GM19372 (cell line): ENCODE results near the gene ARRDC1.
"Not testable (repeated sequence)": the region's sequence is repeated elsewhere in the genome, so short reads cannot be mapped to it uniquely, and the experiment has no call there.

Experiments used
- ATAC-seq: cut with Tn5 transposase; IDR thresholded peaks from one replicate; pipeline ENCODE4 v1.9.1; 2021; ENCODE audit warnings: mild to moderate bottlenecking, low read depth, moderate library complexity; ENCODE audit not compliant: unreplicated experiment

ARRDC1 gene

GRCh38 chr9:137612741-137613142 is 7.3 kb downstream of the ARRDC1 start:
- no peak for ATAC-seq

GRCh38 chr9:137613259-137613658 is 7.8 kb downstream of the ARRDC1 start:
- ATAC-seq = no peak

GRCh38 chr9:137613738-137614523 is 8.4 kb downstream of the ARRDC1 start:
- no peak for ATAC-seq

DNA sequence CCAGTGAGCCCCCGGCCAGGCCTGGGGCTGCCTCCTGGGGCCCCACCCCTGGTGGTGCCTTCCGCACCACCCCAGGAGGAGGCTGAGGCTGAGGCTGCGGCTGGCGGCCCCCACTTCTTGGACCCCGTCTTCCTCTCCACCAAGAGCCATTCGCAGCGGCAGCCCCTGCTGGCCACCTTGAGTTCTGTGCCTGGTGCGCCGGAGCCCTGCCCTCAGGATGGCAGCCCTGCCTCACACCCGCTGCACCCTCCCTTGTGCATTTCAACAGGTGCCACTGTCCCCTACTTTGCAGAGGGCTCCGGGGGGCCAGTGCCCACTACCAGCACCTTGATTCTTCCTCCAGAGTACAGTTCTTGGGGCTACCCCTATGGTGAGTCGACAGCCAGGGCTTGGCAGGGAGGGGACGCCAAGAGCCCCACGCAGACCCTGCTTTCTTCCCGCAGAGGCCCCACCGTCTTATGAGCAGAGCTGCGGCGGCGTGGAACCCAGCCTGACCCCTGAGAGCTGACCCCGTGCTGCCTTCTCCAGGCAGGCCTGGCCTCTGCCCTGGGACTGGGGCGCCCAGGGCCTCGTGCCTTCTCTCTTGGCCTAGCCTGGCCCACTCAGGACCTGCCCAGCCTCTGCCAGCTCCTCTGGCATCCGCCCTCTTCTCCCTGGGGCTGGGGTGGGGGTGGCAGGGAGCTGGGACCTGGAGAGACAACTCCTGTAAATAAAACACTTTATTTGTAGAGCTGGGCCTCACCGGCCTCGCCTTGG is 9.3 kb downstream of the ARRDC1 start:
- no peak for ATAC-seq

DNA sequence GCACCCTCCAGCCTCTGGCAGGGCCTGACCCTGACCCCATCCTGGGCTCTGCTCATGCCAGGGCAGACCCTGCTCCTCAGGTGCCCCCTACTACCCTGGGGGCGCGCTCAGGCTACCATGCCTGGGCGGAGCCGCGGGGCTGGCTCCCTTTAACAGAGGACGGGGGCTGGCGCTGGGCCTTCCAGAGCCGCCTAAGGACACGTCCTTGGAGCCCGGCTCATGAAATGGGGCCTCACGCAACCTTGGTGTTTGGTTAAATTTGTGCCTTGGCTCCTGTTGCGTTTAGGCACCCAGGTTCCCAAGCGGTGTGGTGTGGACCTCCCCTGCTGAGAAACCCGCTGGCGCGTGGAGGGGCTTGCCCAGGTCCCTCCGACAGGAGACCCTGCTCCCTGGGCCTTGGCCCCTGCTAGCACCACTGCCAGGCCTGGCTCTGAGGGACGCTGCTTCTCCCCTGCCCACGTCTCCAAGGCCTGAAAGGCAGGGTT is 9.9 kb downstream of the ARRDC1 start:
- no peak for ATAC-seq

DNA sequence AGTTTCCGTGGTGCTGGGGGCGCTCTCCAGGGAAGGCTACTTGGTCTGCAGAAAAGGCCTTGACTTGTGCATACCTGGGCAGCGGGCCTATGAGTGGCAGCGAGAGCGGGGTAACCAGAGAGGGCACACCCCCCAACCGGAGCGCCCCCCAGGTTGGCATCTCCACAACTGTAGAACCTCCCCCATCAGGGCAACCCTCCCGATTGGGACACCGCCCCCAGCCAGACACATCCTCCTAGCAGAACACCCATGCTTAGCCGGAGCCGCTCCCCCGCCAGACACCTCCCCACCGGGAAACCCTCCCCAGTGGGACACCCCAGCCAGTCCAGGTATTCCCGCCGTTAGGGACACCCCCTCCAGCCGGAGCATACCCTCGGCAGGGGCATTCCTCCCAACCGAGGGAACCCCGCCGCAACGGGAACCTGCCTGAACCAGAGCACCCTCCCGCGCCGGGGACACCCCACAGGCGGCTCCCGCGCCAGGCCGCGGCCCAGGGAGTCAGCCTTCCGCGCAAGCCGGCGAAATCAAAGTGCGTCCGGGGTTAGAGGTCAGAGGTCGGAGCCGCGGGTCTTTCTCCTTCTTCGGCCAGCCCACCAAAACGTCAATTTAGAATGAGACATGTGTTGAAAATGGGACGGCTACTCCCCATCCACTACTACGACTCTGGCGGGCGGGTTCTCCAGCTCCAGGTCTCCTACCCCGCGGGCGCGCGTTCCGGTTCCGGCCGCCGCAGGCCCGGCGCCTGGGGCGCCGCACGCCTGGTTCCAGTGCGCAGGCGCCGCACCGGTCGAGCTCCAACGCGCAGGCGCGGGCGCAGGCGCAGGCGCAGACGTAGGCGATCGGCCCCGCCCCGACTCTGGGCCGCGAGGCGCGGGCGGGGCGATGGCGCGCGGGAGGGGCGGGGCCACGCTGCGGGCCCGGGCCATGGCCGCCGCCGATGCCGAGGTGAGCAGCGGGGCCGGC is 12.9 kb downstream of the ARRDC1 start, which contains the start of gene EHMT1:
TSS of gene EHMT1 (plus strand) at position 901 of the 963 bp plus-strand sequence. CDS start at position 925, 24 bp downstream.
- ATAC-seq = peak; percentile 80

GRCh38 chr9:137619240-137620047 is 14.0 kb downstream of the ARRDC1 start:
- ATAC-seq = no peak

DNA sequence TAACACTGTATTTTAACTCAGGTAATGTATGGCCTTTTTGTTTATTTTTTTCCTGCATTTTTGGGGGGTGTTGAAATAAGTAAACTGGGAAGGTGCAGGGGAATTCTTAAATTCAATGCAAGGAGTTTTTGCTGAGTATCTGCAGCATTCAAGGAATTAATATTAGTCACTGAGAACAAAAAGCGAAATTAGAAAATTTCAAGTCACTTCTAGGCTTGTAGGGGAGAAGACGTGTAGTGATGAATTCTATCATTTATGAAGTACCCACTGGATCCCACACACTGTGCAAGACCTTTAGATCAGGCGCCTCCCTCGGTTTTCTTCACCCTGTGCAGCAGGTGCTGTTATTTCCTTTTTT is 14.5 kb downstream of the ARRDC1 start:
- ATAC-seq = no peak

- ATAC-seq = no peak
Observed at GRCh38 chr9:137620581-137620980, 15.1 kb downstream of the ARRDC1 start.

DNA sequence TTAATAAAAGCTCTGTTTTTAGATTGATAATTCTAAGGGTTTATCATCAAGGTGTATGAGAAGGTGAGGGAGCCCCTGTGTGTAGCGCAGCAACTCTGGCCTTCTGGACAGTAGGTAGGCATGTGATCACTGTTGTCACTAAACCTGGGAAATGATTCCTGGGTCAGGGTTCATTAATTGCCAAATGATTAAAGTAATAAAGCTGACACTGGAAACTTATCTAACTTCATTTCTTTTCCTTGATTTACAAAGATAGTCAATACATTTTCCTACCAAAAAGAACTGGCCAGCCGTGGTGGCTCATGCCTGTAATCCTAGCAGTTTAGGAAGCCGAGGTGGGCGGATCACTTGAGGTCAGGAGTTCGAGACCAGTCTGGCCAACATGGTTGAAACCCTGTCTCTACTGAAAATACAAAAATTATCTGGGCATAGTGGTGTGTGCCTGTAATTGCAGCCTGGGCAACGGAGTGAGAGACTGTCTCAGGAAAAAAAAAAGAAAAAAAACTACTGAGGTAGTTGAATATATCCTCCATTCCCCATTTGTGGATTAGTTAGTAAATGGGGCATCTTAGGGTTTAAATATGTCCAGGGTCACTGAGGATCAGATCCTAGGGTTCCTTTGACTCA is 15.8 kb downstream of the ARRDC1 start:
- ATAC-seq = no peak

GRCh38 chr9:137622211-137622610 is 16.7 kb downstream of the ARRDC1 start:
- not testable (repeated sequence) for ATAC-seq

- no peak for ATAC-seq
Observed at GRCh38 chr9:137626464-137626863, 21.0 kb downstream of the ARRDC1 start.

GRCh38 chr9:137627406-137627805 is 21.9 kb downstream of the ARRDC1 start:
- not testable (repeated sequence) for ATAC-seq

DNA sequence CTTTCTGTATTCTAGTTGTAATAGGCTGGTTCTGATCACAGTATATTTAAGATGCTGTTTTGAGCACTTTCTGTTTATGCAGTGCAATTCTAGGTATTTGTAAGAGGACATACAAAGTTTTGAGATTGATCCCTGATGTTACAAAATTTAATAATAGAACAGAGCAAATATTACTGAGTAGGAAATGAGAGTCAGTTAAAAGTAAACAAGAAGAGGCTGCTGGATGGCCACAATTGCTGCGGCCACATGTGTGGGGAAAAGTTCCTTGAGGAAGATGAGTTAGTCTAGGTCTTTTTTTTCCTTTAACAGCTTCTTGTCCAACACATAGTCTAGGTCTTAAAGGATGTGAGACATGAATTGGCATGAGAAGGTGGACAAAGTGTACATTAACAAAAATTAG is 24.6 kb downstream of the ARRDC1 start:
- ATAC-seq = no peak

- no peak for ATAC-seq
Observed at GRCh38 chr9:137630679-137631078, 25.2 kb downstream of the ARRDC1 start.

DNA sequence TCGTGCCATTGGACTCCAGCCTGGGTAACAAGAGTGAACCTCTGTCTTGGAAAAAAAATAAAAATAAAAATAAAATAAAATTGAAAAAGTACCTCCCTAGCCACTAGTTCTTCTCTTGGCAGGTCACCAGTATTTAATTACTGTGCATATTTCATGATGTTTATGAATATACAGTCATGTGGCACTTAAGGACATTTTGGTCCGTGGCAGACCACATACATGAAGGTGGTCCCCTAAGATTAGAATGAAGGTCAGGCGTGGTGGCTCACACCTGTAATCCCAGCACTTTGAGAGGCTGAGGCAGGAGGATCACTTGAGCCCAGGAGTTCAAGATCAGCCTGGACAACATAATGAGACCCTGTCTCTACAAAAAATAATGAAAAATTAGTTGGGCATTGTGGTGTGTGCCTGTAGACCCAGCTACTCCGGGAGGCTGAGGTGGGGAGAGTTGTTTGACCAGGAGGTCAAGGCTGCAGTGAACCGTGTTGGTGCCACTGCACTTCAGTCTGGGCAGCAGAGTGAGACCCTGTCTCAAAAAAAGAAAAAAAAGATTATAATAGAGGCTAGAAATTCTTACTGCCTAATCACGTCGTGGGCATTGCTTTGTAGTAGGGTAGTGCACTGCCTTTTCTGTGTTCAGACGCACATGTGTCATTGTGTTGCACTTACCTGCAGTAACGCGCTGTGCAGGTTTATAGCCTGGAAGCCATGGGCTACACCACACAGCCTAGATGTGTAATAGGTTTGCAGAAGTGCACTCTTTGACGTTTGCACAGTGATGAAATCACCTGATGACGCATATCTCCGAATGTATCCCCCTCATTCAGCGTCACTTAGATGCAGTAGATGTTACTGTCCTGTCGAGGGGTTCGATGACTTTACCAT is 26.1 kb downstream of the ARRDC1 start:
- no peak for ATAC-seq

DNA sequence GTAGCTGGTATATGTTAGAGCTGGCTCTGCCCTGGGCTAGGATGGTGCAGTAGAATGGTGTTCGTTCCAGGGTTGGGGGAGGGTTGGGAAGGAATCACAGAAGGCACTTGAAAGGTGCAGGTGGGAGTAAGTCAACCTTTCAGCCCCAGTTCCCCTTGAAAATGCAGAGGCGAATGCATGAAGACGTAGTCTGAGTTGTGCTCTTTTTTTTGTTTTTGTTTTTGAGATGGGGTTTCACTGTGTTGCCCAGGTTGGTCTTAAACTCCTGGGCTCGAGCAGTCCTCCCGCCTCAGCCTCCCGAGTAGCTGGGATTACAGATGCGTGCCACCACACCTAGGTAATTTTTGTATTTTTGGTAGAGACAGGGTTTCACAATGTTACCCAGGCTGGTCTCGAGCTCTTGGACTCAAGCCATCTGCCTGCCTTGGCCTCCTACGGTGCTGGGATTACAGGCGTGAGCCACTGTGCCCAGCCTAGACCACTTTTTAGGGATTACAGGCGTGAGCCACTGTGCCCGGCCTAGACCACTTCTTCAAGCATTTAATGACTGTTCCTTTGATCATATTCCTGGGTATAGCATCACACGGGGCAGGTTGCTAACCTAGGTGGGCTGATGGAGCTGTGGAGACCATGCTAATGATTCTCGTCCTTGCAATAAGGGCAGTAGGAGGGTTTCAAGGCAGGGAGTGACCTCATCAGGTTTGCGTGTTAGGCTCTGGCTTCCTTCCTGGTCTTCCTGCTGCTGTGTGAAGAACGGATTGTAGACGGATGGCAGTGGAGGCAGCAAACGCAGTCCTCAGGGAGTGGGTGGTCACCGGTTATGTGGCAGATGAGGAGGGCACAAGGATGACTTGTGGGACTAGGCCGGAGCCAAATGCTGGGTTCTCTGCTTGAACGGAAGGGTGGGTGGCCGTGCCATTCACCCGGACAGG is 27.0 kb downstream of the ARRDC1 start:
- no peak for ATAC-seq
